Inflammatory macrophage treated with lipopolysaccharide for 1 hour (primary cell): ENCODE data around the gene NEK8.
"Not testable (repeated sequence)": the region's sequence is repeated elsewhere in the genome, so short reads cannot be mapped to it uniquely, and the experiment has no call there.

Experiments
- DNase-seq, 2 donors: peaks; one replicate each; pipeline ENCODE4 v3.0.0-alpha.2; 2020 to 2022

Gene NEK8

GRCh38 chr17:28774206-28774605 is 45.6 kb downstream of the NEK8 start:
- DNase-seq = no peak

- no peak for DNase-seq
Observed at GRCh38 chr17:28777178-28777577, 48.6 kb downstream of the NEK8 start.

GRCh38 chr17:28779601-28780000 is 51.0 kb downstream of the NEK8 start:
- not testable (repeated sequence) for DNase-seq

- no peak for DNase-seq
Observed at GRCh38 chr17:28783161-28783560, 54.6 kb downstream of the NEK8 start.

GRCh38 chr17:28788100-28788499 is 59.5 kb downstream of the NEK8 start:
- DNase-seq = no peak
